ENCODE data around the gene TRABD2B. TPM values are rescaled to one million over a fixed set of nuclear protein-coding genes. Genes with fewer than 3 reads are reported as not detected.

TRABD2B gene
- total and polyA plus RNA-seq, 2 of the 13 experiments (the other 11 are each of a cell fraction or from before 2014, with no cell fraction given): 0.04 TPM; not detected in 1

- TF ChIP-seq PRDM15 (CRISPR knock-in tag; IDR thresholded peaks at IDR 0.05): peak; percentile 54; the same call in 1 of the 2 replicates
- TF ChIP-seq MED1 (CRISPR knock-in tag; IDR thresholded peaks at IDR 0.05): peak; percentile 48
- peak; percentile 28 for TF ChIP-seq SALL1 (CRISPR knock-in tag; IDR thresholded peaks at IDR 0.05)
- TF ChIP-seq, protein P1, sequence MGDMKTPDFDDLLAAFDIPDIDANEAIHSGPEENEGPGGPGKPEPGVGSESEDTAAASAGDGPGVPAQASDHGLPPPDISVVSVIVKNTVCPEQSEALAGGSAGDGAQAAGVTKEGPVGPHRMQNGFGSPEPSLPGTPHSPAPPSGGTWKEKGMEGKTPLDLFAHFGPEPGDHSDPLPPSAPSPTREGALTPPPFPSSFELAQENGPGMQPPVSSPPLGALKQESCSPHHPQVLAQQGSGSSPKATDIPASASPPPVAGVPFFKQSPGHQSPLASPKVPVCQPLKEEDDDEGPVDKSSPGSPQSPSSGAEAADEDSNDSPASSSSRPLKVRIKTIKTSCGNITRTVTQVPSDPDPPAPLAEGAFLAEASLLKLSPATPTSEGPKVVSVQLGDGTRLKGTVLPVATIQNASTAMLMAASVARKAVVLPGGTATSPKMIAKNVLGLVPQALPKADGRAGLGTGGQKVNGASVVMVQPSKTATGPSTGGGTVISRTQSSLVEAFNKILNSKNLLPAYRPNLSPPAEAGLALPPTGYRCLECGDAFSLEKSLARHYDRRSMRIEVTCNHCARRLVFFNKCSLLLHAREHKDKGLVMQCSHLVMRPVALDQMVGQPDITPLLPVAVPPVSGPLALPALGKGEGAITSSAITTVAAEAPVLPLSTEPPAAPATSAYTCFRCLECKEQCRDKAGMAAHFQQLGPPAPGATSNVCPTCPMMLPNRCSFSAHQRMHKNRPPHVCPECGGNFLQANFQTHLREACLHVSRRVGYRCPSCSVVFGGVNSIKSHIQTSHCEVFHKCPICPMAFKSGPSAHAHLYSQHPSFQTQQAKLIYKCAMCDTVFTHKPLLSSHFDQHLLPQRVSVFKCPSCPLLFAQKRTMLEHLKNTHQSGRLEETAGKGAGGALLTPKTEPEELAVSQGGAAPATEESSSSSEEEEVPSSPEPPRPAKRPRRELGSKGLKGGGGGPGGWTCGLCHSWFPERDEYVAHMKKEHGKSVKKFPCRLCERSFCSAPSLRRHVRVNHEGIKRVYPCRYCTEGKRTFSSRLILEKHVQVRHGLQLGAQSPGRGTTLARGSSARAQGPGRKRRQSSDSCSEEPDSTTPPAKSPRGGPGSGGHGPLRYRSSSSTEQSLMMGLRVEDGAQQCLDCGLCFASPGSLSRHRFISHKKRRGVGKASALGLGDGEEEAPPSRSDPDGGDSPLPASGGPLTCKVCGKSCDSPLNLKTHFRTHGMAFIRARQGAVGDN (CRISPR knock-in tag; IDR thresholded peaks at IDR 0.05): peak; percentile 59
- no peak for TF ChIP-seq ZNF83 (CRISPR knock-in tag; IDR thresholded peaks at IDR 0.05; ENCODE audit: borderline replicate concordance)
Measured at GRCh38 chr1:47809301-47810084, 187.7 kb downstream of the TRABD2B start (continued).
